NCI-H2081 (cell line): ENCODE measurements around the gene BEND5.

Experiments
- DNase-seq, 2 experiments: peaks; one replicate each; lab custom pipeline; 2025; lab: John Stamatoyannopoulos, UW

Gene BEND5

GRCh38 chr1:48718705-48719104, 58.0 kb downstream of the BEND5 start:
- DNase-seq = no peak

- no peak for DNase-seq
Measured at GRCh38 chr1:48718116-48718630, 58.5 kb downstream of the BEND5 start.

GRCh38 chr1:48717082-48717481, 59.6 kb downstream of the BEND5 start:
- no peak for DNase-seq

GRCh38 chr1:48715921-48716320, 60.8 kb downstream of the BEND5 start:
- no peak for DNase-seq

- DNase-seq = no peak
Measured at GRCh38 chr1:48710915-48711314, 65.8 kb downstream of the BEND5 start.

- no peak for DNase-seq
Measured at GRCh38 chr1:48710318-48710717, 66.4 kb downstream of the BEND5 start.

GRCh38 chr1:48704736-48705135, 72.0 kb downstream of the BEND5 start:
- DNase-seq = no peak

GRCh38 chr1:48701445-48701844, 75.2 kb downstream of the BEND5 start:
- DNase-seq = no peak

- peak; percentile 67 to 80 for DNase-seq
Measured at GRCh38 chr1:48697066-48697707, 79.5 kb downstream of the BEND5 start.

GRCh38 chr1:48695161-48695560, 81.5 kb downstream of the BEND5 start:
- peak; percentile 89 to 98 for DNase-seq

- peak; percentile 48 to 62 for DNase-seq
Measured at GRCh38 chr1:48693674-48694320, 82.9 kb downstream of the BEND5 start.

- no peak for DNase-seq
Measured at GRCh38 chr1:48693180-48693579, 83.5 kb downstream of the BEND5 start.

GRCh38 chr1:48692235-48692634, 84.5 kb downstream of the BEND5 start:
- DNase-seq = peak; percentile 14 to 59

- DNase-seq = no peak
Measured at GRCh38 chr1:48691429-48692001, 85.2 kb downstream of the BEND5 start.

- no peak for DNase-seq
Measured at GRCh38 chr1:48688102-48688760, 88.5 kb downstream of the BEND5 start.

GRCh38 chr1:48687282-48688045, 89.2 kb downstream of the BEND5 start:
- peak in 1 of 2 experiments; percentile 21 for DNase-seq

GRCh38 chr1:48686159-48686558, 90.5 kb downstream of the BEND5 start:
- DNase-seq = no peak

- no peak for DNase-seq
Measured at GRCh38 chr1:48684381-48684780, 92.3 kb downstream of the BEND5 start.

- DNase-seq = no peak
Measured at GRCh38 chr1:48683839-48684238, 92.9 kb downstream of the BEND5 start.

- no peak for DNase-seq
Measured at GRCh38 chr1:48681476-48682305, 95.0 kb downstream of the BEND5 start.

GRCh38 chr1:48680411-48681035, 96.2 kb downstream of the BEND5 start:
- DNase-seq = no peak
